Chondrocyte (in vitro differentiated cells): ENCODE data around the gene LRP2BP. TPM values are rescaled to one million over a fixed set of nuclear protein-coding genes. Genes with fewer than 3 reads are reported as not detected.
"Not testable (repeated sequence)": the region's sequence is repeated elsewhere in the genome, so short reads cannot be mapped to it uniquely, and the experiment has no call there.

ENCODE experiments used
- DNase-seq: peaks from one replicate; pipeline ENCODE4 v3.0.0; 2021; ENCODE audit warnings: mixed read lengths, low spot score
- H3K27ac Mint-ChIP-seq: one replicate; pipeline ENCODE4 v1.8.0; 2021; ENCODE audit warnings: mild to moderate bottlenecking, moderate library complexity, mixed read lengths; ENCODE audit not compliant: unreplicated experiment
- H3K27me3 Mint-ChIP-seq: 2 replicates; pipeline ENCODE4 v1.8.0; 2021; ENCODE audit warnings: low read depth, mixed read lengths
- H3K36me3 Mint-ChIP-seq: 2 replicates; pipeline ENCODE4 v1.8.0; 2021; ENCODE audit warnings: low read depth, mixed read lengths
- H3K4me1 Mint-ChIP-seq: 2 replicates; pipeline ENCODE4 v1.8.0; 2021; ENCODE audit warnings: low read depth, mild to moderate bottlenecking, mixed read lengths
- H3K4me3 Mint-ChIP-seq: one replicate; pipeline ENCODE4 v1.8.0; 2021; ENCODE audit warnings: mild to moderate bottlenecking, moderate library complexity, mixed read lengths; ENCODE audit not compliant: unreplicated experiment
- H3K9me3 Mint-ChIP-seq: 2 replicates; pipeline ENCODE4 v1.8.0; 2021; ENCODE audit warnings: low read depth, mixed read lengths
- CTCF ChIP-seq: fragments of 200-600 bp; sonication (generic); IDR thresholded peaks from 2 replicates; pipeline ENCODE4 v1.5.0; 2021; ENCODE audit warnings: antibody characterized with exemption, mild to moderate bottlenecking, moderate library complexity
- total RNA-seq: library from RNA; stranded (reverse); gene quantifications from 3 replicates; pipeline ENCODE4 v1.2.1, GENCODE V29; 2021

LRP2BP gene
- total RNA-seq, 1 donor from 2014 or later = 0.52 TPM

- H3K4me1 Mint-ChIP-seq = peaks cover 9% of the 10 kb centered on the region
Observed at GRCh38 chr4:185371702-185372101, 24.0 kb downstream of the LRP2BP start.

DNA sequence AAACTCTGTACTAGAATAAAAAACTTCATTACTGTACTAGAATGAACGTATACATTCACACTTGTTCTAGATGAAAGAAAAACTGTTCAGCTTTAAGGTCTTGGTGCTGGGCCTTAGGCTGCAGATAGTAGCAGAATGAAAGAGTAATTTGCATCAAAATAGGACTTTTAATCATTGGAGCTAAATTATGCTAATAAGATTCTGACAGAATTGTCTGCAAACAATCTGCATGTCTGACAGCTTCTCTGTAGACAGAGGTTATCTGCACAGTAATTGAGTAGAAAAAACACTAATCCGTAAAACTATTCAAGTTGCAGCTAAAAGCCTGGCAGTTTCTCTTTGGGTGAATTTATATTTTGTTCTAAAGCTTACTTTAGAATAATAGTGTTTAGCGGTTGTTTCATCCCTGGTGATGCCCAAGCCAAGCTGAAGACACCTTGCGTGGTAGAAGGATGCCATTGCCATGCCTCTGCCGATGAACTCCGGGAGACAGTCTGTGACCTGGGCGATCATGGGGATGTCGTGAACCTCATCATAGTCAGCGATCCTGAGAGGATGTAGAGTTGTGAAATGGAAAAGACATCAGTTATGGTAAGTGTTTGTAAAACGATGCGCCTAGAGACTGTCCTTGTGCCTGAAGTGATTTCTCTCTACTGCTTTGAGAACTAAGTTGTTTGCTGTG lies 25.3 kb downstream of the LRP2BP start:
- peaks cover 26% of the 10 kb centered on the region for H3K36me3 Mint-ChIP-seq
- no peaks in the 10 kb centered on the region for H3K9me3 Mint-ChIP-seq
- H3K27me3 Mint-ChIP-seq = no peaks in the 10 kb centered on the region
- peaks cover 9% of the 10 kb centered on the region for H3K4me1 Mint-ChIP-seq
- H3K27ac Mint-ChIP-seq = no peak overlapping the region
- no peak for DNase-seq
- no peak overlapping the region for H3K4me3 Mint-ChIP-seq
- no peak for TF ChIP-seq CTCF

More at GRCh38 chr4:185371702-185372101, 24.0 kb downstream of the LRP2BP start:
- Mint-ChIP-seq H3K27me3 (no peaks in the 10 kb centered on the region), H3K4me3 (no peak overlapping the region), H3K36me3 (peaks cover 27% of the 10 kb centered on the region), H3K27ac (no peak overlapping the region), H3K9me3 (no peaks in the 10 kb centered on the region)
- DNase-seq = no peak
- no peak for TF ChIP-seq CTCF

DNA sequence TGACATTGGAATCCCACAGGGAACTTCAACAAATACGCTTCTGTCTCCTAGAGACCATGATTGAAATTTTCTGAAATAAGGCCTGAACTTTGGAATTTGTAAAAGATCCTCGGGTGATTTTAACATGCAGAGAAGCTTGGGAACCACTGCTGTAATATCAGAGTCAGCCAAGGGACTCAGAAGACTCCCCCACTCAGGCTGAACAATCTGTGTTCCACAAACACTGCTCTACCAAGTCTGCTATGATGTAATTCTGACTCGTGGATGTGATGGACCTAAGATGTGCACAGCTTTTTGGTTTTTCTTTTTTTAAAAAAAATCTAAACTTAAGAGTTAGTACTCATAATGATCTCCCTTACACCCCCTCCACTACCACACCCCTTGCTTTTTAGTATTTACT lies 26.0 kb downstream of the LRP2BP start:
- Mint-ChIP-seq H3K4me1 (peaks cover 12% of the 10 kb centered on the region), H3K27ac (peak overlapping the region; percentile 1), H3K27me3 (no peaks in the 10 kb centered on the region), H3K36me3 (peaks cover 24% of the 10 kb centered on the region), H3K4me3 (no peak overlapping the region), H3K9me3 (no peaks in the 10 kb centered on the region)
- no peak for DNase-seq
- no peak for TF ChIP-seq CTCF

DNA sequence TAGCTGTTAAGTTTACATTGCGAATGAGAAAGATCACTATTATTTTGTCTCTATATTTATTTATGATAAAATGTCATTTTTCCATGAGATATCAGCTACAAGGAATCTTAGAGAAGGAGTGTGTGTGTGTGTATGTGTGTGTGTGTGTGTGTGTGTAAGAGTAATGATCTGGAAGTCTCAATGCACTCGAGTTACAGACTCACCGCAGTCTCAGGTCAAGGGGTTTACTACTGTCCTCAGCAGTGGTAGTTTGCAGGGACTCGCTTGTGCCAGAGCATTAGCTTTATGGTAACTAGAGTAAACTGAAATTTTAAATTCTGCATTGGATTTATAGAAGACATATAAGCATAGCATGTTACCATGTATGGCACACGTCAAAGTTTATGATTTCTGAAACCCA lies 30.8 kb downstream of the LRP2BP start:
- H3K4me3 Mint-ChIP-seq = no peak overlapping the region
- H3K27me3 Mint-ChIP-seq = no peaks in the 10 kb centered on the region
- no peak for DNase-seq
- no peak for TF ChIP-seq CTCF
- H3K9me3 Mint-ChIP-seq = no peaks in the 10 kb centered on the region
- peaks cover 52% of the 10 kb centered on the region for H3K4me1 Mint-ChIP-seq
- H3K36me3 Mint-ChIP-seq = peaks cover 13% of the 10 kb centered on the region
- H3K27ac Mint-ChIP-seq = peak overlapping the region; percentile 63

GRCh38 chr4:185363251-185363650 lies 32.5 kb downstream of the LRP2BP start:
- Mint-ChIP-seq H3K9me3 (no peaks in the 10 kb centered on the region), H3K27me3 (no peaks in the 10 kb centered on the region), H3K4me1 (peaks cover 62% of the 10 kb centered on the region), H3K36me3 (peaks cover 12% of the 10 kb centered on the region), H3K4me3 (peak overlapping the region; percentile 13), H3K27ac (peak overlapping the region; percentile 86)
- no peak for DNase-seq
- TF ChIP-seq CTCF = no peak

DNA sequence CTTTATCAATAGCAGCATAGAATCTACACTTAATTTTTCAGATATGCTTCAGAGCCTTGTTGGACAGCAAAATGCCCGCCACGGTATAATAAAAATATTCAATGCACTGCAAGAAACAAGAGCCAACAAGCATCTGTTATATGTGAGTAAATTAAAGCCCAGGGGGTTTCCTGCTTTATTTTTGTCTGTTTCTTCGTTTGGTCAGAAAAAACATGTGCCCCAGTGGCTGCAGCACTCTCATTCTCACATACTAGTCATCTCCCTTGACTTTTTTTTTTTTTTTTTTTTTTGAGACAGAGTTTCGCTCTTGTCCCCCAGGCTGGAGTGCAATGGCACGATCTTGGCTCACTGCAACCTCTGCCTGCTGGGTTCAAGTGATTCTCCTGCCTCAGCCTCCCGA lies 33.2 kb downstream of the LRP2BP start:
- Mint-ChIP-seq H3K4me1 (peaks cover 68% of the 10 kb centered on the region), H3K27ac (peak overlapping the region; percentile 86), H3K4me3 (peak overlapping the region; percentile 4), H3K36me3 (peaks cover 12% of the 10 kb centered on the region)
- not testable (repeated sequence) for H3K9me3 Mint-ChIP-seq, H3K27me3 Mint-ChIP-seq, DNase-seq
